ENCODE data around the gene DTNB. TPM values are rescaled to one million over a fixed set of nuclear protein-coding genes. Genes with fewer than 3 reads are reported as not detected.
"Not testable (repeated sequence)": the region's sequence is repeated elsewhere in the genome, so short reads cannot be mapped to it uniquely, and the experiment has no call there.

DTNB gene
- total RNA-seq, 4 donors from 2014 or later = 3.9 to 8.7 (median 4.4) TPM

DNA sequence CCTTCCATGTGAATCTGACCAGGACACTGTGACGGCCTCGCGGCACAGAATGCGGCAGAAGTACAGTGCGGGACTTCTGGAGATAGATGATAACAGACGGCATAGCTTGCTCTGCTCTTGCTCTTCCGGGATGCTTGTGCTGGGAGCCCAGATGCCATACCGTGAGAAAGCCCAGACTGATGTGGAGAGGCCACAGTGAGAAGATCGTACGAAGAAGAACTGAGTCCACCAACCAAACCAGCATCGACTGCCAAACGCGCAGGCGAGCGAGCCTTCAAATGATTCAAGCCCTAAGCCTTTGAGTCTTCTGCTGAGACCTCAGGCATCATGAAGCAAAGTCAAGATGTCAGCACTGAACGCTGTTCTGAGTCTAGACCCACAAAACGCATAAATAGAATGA, 33.7 kb downstream of the DTNB start:
- no peaks in the 10 kb centered on the region for H3K9me3 ChIP-seq
- no peaks in the 10 kb centered on the region for H3K27me3 ChIP-seq
- H3K4me1 ChIP-seq = no peaks in the 10 kb centered on the region
- TF ChIP-seq POLR2AphosphoS5 (IDR thresholded peaks at IDR 0.05) (no peak), POLR2A (IDR thresholded peaks at IDR 0.05) (no peak)
- TF ChIP-seq, protein P1, sequence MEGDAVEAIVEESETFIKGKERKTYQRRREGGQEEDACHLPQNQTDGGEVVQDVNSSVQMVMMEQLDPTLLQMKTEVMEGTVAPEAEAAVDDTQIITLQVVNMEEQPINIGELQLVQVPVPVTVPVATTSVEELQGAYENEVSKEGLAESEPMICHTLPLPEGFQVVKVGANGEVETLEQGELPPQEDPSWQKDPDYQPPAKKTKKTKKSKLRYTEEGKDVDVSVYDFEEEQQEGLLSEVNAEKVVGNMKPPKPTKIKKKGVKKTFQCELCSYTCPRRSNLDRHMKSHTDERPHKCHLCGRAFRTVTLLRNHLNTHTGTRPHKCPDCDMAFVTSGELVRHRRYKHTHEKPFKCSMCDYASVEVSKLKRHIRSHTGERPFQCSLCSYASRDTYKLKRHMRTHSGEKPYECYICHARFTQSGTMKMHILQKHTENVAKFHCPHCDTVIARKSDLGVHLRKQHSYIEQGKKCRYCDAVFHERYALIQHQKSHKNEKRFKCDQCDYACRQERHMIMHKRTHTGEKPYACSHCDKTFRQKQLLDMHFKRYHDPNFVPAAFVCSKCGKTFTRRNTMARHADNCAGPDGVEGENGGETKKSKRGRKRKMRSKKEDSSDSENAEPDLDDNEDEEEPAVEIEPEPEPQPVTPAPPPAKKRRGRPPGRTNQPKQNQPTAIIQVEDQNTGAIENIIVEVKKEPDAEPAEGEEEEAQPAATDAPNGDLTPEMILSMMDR (IDR thresholded peaks at IDR 0.05) = no peak
- H3K4me3 ChIP-seq = no peak overlapping the region
- no peak for ATAC-seq
- no peak overlapping the region for H3K27ac ChIP-seq
- peaks cover 0 to 9% of the 10 kb centered on the region in 2 donors for H3K36me3 ChIP-seq
- WGBS, 2 donors (ENCODE audit: low coverage in 1 of 2) = 93% methylated on average over 11 to 16 of the region's 17 CpGs

- H3K9me3 ChIP-seq = no peaks in the 10 kb centered on the region
- no peaks in the 10 kb centered on the region for H3K27me3 ChIP-seq
- no peak overlapping the region for H3K4me3 ChIP-seq
- no peaks in the 10 kb centered on the region for H3K4me1 ChIP-seq
- no peak for ATAC-seq
- H3K27ac ChIP-seq = no peak overlapping the region
- WGBS, 2 donors (ENCODE audit: low coverage in 1 of 2) = 73 to 78% methylated on average over 4 to 9 of the region's 9 CpGs
- peaks cover 0 to 5% of the 10 kb centered on the region in 2 donors for H3K36me3 ChIP-seq
- TF ChIP-seq EP300 (IDR thresholded peaks at IDR 0.05) (no peak), POLR2A (IDR thresholded peaks at IDR 0.05) (no peak), POLR2AphosphoS5 (IDR thresholded peaks at IDR 0.05) (no peak)
- TF ChIP-seq, protein P1 (IDR thresholded peaks at IDR 0.05) = no peak
Measured at GRCh38 chr2:25639131-25639530, 34.2 kb downstream of the DTNB start.

GRCh38 chr2:25635797-25636196, 37.6 kb downstream of the DTNB start:
- no peaks in the 10 kb centered on the region for H3K36me3 ChIP-seq
- TF ChIP-seq POLR2A (IDR thresholded peaks at IDR 0.05) = no peak
- TF ChIP-seq EP300 (IDR thresholded peaks at IDR 0.05) = no peak
- TF ChIP-seq, protein P1 (IDR thresholded peaks at IDR 0.05) = no peak
- no peak for TF ChIP-seq POLR2AphosphoS5 (IDR thresholded peaks at IDR 0.05)
- 94 to 100% methylated on average over 1 of the region's 1 CpG for WGBS, 2 donors (ENCODE audit: low coverage in 1 of 2)
- no peak overlapping the region for H3K4me3 ChIP-seq
- no peak for ATAC-seq
- H3K4me1 ChIP-seq = no peaks in the 10 kb centered on the region
- H3K27me3 ChIP-seq = no peaks in the 10 kb centered on the region
- H3K9me3 ChIP-seq = no peaks in the 10 kb centered on the region
- H3K27ac ChIP-seq = no peak overlapping the region

GRCh38 chr2:25633801-25634200, 39.6 kb downstream of the DTNB start:
- H3K27me3 ChIP-seq, H3K27ac ChIP-seq: not testable (repeated sequence)

DNA sequence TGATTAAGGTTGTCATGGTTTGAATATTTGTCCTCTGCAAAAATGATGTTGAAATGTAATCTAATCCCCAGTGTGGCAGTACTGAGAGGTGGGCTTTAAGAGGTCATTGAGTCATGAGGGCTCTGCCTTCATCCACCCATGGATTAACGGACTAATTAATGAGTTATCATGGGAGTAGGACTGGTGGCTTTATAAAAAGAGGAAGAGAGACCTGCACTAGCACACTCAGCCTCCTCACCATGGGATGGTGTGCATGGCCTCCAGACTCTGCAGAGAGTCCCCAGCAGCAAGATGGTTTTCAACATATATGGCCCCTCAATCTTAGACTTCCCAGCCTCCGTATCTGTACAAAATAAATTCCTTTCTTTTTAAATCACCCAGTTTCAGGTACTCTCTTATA, 41.0 kb downstream of the DTNB start:
- Histone ChIP-seq H3K27ac (no peak overlapping the region), H3K4me1 (no peaks in the 10 kb centered on the region), H3K36me3 (peaks cover 0 to 7% of the 10 kb centered on the region in 2 donors), H3K27me3 (no peaks in the 10 kb centered on the region), H3K9me3 (no peaks in the 10 kb centered on the region), H3K4me3 (no peak overlapping the region)
- WGBS, 2 donors (ENCODE audit: low coverage in 1 of 2) = 84 to 94% methylated on average over 2 of the region's 2 CpGs
- TF ChIP-seq, protein P1 (IDR thresholded peaks at IDR 0.05) = no peak
- TF ChIP-seq EP300 (IDR thresholded peaks at IDR 0.05) (no peak), POLR2AphosphoS5 (IDR thresholded peaks at IDR 0.05) (no peak), POLR2A (IDR thresholded peaks at IDR 0.05) (no peak)
- no peak for ATAC-seq

More at GRCh38 chr2:25633801-25634200, 39.6 kb downstream of the DTNB start:
- not testable (repeated sequence) for H3K4me3 ChIP-seq, H3K36me3 ChIP-seq, H3K4me1 ChIP-seq, ATAC-seq, H3K9me3 ChIP-seq
- WGBS, 2 donors (ENCODE audit: low coverage in 1 of 2) = no CpG with 5 or more reads among the region's 34 CpGs

Data from gastroesophageal sphincter (tissue), 4 donors.